GM21360 (cell line): Measurements from ENCODE around the gene NLRP4.

Experiments used
- ATAC-seq: cut with Tn5 transposase; IDR thresholded peaks from one replicate; pipeline ENCODE4 v1.9.1; 2021; ENCODE audit warnings: mild to moderate bottlenecking, moderate library complexity; ENCODE audit not compliant: unreplicated experiment

The NLRP4 gene

DNA sequence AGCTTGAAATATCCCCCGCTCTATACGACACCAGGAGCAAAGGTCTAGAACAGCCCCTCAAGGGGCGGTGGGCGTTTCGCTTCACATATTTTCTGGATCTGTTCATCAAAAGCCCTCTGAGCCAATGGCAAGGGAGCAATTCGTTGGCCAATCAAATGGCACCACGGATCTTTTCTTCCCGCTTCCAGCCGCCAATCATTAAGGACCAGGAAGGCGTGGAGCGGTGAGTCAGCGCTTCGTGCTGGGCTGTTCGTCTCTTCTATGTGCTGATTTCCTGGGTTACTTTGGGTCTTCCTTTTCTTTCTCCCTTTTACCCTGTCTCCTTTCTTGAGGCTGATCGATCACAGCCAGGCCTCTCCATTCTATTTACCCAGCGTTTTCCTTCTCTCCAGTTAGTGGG, at the start of gene NLRP4:
TSS of gene NLRP4 (plus strand) at position 201 of the 400 bp plus-strand sequence. CDS start 15,541 bp downstream, outside the sequence.
- ATAC-seq, result no peak

GRCh38 chr19:55795021-55795420, 41.3 kb upstream of the NLRP4 start:
- ATAC-seq, result no peak

DNA sequence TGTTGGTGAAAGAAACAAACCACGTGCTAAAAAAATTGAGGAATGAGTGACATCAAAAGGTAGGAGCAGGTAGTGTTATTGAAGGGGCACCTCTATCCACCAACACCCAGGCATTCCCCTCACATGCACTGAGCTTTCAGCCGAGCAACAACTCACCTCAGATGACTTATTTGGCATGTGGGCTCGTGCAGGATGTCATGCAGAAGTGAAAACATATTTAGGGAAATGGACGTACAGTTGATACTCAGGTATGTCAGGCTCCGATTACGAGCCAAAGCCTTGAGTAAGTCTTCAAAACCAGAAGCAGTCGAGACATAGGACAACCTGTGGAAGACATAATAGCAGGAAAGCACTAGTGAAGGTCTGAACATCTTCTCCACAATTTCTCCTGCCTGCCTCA, 34.9 kb upstream of the NLRP4 start:
- no peak for ATAC-seq

GRCh38 chr19:55802281-55802680, 34.1 kb upstream of the NLRP4 start:
- ATAC-seq, result no peak

- no peak for ATAC-seq
Measured at GRCh38 chr19:55809381-55810058, 26.8 kb upstream of the NLRP4 start.

GRCh38 chr19:55811340-55811739, 25.0 kb upstream of the NLRP4 start:
- no peak for ATAC-seq

- no peak for ATAC-seq
Measured at GRCh38 chr19:55812449-55812848, 23.9 kb upstream of the NLRP4 start.

DNA sequence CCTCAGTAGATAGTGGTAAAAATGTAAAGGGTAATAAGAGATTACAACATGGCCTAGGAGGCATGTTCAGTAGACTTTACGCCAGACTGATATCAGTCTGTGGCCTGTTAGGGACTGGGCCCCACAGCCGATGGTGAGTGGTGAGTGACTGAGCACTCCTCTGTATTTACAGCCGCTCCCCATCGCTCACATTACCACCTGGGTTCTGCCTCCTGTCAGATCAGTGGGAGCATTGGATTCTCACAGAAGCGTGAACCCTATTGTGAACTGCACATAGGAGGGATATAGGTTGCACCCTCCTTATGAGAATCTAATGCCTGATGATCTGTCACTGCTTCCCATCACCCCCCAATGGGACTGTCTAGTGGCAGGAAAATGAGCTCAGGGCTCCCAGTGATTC, 22.4 kb upstream of the NLRP4 start:
- ATAC-seq, result no peak

DNA sequence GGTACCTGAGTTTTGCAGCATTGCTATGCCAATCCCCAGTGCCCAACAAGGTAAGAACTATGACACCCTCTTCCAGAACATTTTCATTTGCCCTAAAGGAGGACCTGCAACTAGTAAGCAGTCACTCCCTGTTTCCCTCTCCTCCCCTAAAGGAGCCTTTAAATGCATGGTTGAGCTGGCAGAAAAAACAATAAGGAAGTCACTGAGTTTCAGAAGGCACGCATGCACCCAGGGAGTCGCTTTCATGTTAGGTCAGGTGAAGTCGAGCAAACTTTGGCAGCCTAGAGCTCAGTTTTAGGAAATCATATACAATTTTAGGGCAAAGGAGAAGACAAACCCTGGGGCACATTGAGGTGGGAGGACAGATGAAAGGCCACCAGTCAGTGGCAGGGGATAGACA, 16.3 kb upstream of the NLRP4 start:
- peak; percentile 35 for ATAC-seq

- ATAC-seq, result no peak
Measured at GRCh38 chr19:55830656-55831055, 5.7 kb upstream of the NLRP4 start.

DNA sequence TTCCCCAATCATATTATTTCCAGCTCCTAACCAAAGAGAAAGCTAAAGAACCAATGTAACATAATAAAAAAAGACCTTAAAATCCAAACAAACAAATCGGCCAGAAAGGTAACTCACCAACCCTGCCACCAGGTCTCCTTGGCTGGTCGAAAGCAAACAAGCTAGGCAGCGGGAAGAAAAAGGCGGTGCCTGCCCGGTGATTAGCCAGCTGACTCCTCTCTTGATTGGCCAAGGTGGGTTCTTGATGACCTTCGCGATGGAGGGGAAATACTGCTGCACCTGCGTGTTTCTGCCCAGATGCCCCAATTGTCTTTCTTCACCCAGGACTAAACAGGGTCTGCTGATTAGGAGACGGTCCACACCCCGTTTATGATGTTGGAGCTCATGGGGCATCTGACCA, 4.5 kb upstream of the NLRP4 start, which contains the start of gene NLRP11:
TSS of gene NLRP11 (minus strand) at position 154 of the 400 bp plus-strand sequence. CDS start 13,825 bp downstream, outside the sequence.
- ATAC-seq, result no peak

- ATAC-seq, result no peak
Measured at GRCh38 chr19:55832676-55833075, 3.7 kb upstream of the NLRP4 start.

DNA sequence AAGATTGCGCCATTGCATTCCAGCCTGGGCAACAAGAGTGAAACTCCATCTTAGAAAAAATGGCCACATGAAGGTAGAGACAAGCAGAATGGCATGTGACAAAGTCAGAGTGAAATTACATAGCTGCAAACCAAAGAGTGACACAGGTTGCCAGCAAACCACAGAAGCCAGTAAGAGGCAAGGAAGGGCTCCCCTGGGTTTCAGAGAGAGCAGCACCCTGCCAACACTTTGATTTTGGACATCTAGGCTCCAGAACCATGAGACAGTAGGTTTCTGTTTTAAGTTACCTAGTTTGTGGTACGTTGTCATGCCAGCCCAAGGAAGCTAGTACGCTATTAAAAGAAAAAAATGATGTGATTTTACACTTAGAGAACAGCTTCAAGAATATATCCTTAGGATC, 1.9 kb downstream of the NLRP4 start:
- ATAC-seq, result no peak

DNA sequence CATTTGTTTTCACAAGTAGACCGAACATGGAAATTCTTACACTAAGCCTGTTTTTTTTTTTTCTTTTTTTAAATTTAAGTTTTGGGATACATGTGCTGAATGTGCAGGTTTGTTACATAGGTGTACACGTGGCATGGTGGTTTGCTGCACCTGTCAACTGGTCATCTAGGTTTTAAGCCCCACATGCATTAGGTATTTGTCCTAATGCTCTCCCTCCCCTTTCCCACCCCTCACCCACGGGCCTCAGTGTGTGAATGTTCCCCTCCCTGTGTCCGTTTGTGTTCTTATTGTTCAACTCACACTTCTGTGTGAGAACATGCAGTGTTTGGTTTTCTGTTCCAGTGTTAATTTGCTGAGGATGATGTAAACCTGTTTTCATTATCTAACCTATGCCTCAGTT, 2.6 kb downstream of the NLRP4 start:
- ATAC-seq, result no peak

DNA sequence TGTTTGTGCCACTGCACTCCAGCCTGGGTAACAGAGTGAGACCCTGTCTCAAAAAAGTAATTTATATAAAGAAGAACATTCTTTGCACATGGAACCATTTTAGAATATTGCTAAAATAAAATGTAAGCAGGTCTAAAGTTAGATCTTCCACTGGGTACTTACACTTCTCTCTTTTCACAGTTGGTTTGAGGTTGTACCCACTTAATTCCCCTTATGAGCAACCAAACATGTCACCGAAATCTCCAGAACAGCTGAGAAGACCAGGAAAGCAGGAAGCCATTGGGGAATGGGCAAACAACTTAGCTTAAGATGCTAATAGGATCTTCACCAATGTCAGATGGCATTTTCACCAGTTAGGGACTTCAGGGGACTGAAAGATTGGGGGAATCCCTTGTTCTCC, 18.8 kb downstream of the NLRP4 start:
- no peak for ATAC-seq

- ATAC-seq, result peak; percentile 46
Measured at GRCh38 chr19:55857149-55857548, 20.8 kb downstream of the NLRP4 start.

GRCh38 chr19:55857974-55858373, 21.6 kb downstream of the NLRP4 start:
- ATAC-seq, result no peak

GRCh38 chr19:55858401-55858800, 22.1 kb downstream of the NLRP4 start:
- ATAC-seq, result no peak

- no peak for ATAC-seq
Measured at GRCh38 chr19:55858969-55859368, 22.6 kb downstream of the NLRP4 start.

DNA sequence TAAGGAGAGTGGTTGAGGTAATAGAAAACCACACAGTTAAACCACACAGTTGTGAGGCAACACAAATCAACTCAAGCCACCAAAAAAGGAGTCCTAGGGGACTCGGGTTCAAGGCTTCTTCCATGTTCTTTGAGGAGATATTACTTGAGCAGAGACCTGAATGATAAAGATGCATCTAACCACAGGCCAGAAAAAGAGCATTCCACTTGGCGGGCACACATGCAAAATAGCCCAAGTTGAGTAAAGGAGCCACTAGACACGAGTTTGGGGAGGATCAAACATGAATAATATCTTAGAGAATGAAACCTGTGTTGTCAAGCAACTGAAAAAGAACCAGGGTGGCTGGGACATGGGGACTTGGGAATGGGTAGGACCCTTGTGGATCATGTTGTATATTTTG, 30.2 kb downstream of the NLRP4 start:
- no peak for ATAC-seq

DNA sequence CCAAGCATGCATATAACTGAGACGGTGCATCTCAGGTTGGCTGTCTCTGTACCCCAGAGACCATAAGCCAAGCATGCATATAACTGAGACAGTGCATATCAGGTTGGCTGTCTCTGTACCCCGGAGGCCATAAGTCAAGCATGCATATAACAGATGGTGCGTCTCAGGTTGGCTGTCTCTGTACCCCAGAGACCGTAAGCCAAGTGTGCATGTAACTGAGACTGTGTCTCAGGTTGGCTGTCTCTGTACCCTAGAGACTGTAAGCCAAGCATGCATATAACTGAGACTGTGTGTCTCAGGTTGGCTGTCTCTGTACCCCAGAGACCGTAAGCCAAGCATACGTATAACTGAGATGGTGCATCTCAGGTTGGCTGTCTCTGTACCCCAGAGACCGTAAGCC, 30.8 kb downstream of the NLRP4 start:
- ATAC-seq, result no peak

DNA sequence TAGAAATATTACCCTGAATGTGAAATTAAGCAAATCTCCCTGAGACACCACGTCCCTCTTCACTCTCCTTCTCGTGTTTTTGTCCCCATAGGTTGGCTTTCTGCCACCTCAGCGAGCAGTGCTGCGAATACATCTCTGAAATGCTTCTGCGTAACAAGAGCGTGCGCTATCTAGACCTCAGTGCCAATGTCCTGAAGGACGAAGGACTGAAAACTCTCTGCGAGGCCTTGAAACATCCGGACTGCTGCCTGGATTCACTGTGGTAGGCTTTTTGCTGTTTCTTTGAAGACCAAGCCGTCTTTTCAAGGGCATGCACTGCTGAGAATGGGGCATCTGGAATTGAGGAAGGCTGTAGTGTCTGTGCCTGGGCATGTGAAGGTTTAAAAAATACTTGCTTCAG, 34.4 kb downstream of the NLRP4 start:
- ATAC-seq, result no peak

DNA sequence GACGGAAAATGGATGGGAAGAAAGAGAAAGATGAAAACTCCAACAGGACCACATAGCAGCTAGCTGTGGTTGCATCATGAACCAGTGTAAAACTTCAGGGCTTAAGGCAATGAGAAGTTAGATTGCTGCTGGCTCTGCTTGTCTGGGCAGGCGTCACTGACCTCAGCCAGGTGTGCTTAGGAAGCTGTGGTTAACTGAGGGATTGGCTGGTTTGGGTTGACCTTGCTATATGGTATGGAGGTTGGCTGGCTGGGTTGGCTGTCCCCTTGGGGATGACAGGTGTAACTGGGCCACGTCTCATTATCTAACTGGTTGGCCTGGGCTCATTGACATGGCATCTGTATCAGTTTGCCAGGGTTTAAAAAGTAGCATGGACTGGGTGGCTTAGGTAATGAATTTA, 40.9 kb downstream of the NLRP4 start:
- no peak for ATAC-seq
